ENCODE data around the gene FLT4.

The FLT4 gene

DNA sequence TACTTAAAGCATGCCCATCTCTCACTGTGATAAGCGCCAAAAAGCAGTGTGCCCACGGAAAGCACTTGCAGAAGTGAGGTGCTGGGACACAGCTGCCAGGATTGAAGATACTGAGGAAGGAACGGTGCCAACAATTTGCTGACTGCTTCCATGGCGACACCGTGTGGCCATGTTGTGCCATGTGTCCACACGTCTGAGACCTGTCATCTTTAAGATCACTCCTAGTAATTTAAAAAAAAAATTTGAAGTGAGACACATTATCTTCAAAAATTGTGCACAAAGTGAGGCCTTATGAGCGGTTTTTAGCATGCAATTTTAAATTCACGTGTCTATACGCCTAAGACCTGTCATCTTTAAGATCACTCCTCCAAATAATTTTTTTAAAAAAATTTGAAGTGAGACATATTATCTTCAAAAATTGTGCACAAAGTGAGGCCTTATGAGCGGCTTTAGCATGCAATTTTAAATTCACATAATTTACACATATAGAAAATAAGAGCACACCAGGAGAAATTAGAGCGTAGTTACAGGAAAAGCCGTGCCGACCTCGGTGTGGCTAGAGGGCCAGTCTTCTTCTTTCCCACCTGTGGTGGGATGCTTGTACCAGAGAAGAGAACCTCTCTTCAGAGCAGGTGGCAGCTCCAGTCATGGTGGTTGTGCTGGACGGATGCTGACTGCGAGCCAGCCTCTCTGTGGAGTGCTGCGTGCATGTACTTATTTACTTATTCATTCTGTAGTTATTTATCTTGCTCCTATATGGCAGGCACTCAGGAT is 21.4 kb upstream of the FLT4 start:
- Histone ChIP-seq H3K9me3 (no peaks in the 10 kb centered on the region), H3K27me3 (peaks cover 51% of the 10 kb centered on the region), H3K4me1 (ENCODE audit: control insufficient read depth in 1 of 2, insufficient read depth in 1 of 2, low read depth in 1 of 2, low read length in 1 of 2) (no peaks in the 10 kb centered on the region), H3K4me3 (ENCODE audit: low read depth in 1 of 2, low read length in 1 of 2) (no peak overlapping the region), H3K36me3 (no peaks in the 10 kb centered on the region), H3K27ac (no peak overlapping the region)
- TF ChIP-seq, protein P1, sequence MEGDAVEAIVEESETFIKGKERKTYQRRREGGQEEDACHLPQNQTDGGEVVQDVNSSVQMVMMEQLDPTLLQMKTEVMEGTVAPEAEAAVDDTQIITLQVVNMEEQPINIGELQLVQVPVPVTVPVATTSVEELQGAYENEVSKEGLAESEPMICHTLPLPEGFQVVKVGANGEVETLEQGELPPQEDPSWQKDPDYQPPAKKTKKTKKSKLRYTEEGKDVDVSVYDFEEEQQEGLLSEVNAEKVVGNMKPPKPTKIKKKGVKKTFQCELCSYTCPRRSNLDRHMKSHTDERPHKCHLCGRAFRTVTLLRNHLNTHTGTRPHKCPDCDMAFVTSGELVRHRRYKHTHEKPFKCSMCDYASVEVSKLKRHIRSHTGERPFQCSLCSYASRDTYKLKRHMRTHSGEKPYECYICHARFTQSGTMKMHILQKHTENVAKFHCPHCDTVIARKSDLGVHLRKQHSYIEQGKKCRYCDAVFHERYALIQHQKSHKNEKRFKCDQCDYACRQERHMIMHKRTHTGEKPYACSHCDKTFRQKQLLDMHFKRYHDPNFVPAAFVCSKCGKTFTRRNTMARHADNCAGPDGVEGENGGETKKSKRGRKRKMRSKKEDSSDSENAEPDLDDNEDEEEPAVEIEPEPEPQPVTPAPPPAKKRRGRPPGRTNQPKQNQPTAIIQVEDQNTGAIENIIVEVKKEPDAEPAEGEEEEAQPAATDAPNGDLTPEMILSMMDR (IDR thresholded peaks at IDR 0.05): no peak

DNA sequence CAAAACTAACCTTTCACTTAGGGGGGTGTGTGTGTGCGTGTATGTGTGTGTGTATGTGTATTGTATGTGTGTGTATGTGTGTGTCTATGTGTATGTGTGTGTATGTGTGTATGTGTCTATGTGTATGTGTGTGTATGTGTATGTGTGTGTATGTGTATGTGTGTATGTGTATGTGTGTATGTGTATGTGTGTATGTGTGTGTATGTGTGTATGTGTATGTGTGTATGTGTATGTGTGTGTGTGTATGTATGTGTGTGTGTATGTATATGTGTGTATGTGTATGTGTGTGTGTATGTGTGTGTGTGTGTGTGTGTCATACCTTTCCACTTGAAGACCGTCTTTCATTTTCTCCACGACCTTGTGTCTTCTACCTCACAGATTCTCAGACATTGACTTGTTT is 20.8 kb upstream of the FLT4 start:
- TF ChIP-seq, protein P1 (IDR thresholded peaks at IDR 0.05): no peak
- no peak overlapping the region for H3K4me3 ChIP-seq (ENCODE audit: low read depth in 1 of 2, low read length in 1 of 2)

GRCh38 chr5:180669661-180670060 is 20.3 kb upstream of the FLT4 start:
- TF ChIP-seq, protein P1 (IDR thresholded peaks at IDR 0.05): no peak
- no peaks in the 10 kb centered on the region for H3K9me3 ChIP-seq
- peaks cover 40% of the 10 kb centered on the region for H3K27me3 ChIP-seq
- H3K4me1 ChIP-seq (ENCODE audit: control insufficient read depth in 1 of 2, insufficient read depth in 1 of 2, low read depth in 1 of 2, low read length in 1 of 2): no peaks in the 10 kb centered on the region
- no peak overlapping the region for H3K27ac ChIP-seq
- no peak overlapping the region for H3K4me3 ChIP-seq (ENCODE audit: low read depth in 1 of 2, low read length in 1 of 2)
- H3K36me3 ChIP-seq: no peaks in the 10 kb centered on the region

More for the DNA sequence above, 20.8 kb upstream of the FLT4 start:
- Histone ChIP-seq H3K4me1 (ENCODE audit: control insufficient read depth in 1 of 2, insufficient read depth in 1 of 2, low read depth in 1 of 2, low read length in 1 of 2) (no peaks in the 10 kb centered on the region), H3K27ac (no peak overlapping the region), H3K27me3 (peaks cover 45% of the 10 kb centered on the region), H3K9me3 (no peaks in the 10 kb centered on the region), H3K36me3 (no peaks in the 10 kb centered on the region)

DNA sequence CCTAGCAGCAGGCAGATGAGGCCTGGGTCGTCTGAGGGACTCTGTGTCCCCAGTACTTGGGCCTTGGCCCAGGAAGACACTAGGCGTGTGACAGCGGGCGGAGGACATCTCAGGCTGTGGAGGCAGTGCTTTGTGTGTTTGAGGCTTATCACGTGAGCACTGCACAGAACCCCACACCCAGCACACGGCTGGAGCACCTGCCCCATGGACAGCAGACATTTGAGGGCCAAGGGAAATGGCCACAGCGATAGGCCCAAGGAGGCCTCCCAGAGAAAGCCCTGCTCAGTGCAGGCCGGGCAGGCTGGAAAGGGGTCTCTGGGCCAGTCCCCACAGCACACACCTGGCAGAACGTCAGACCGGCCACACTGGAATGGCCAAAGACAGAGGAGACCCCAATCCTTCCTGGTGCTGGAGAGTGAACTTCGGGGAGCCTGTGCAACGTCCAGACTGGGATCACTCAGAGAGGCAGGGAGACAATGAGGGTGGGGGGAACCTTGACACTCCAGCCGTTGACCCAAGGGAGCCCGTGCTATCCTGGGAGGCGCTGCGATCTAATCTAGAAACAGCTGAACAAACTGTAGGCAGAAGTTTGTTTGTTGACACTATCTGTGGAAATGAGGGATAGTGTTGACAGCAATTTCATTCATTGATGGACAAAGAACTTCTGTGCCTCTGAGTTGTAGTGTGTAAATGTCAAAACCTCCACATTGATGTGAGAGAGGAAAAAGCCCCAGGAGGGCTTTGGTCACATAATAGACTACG is 19.6 kb upstream of the FLT4 start:
- Histone ChIP-seq H3K4me3 (ENCODE audit: low read depth in 1 of 2, low read length in 1 of 2) (no peak overlapping the region), H3K36me3 (no peaks in the 10 kb centered on the region), H3K27ac (no peak overlapping the region), H3K9me3 (no peaks in the 10 kb centered on the region), H3K4me1 (ENCODE audit: control insufficient read depth in 1 of 2, insufficient read depth in 1 of 2, low read depth in 1 of 2, low read length in 1 of 2) (no peaks in the 10 kb centered on the region), H3K27me3 (peaks cover 33% of the 10 kb centered on the region)
- TF ChIP-seq, protein P1 (IDR thresholded peaks at IDR 0.05): no peak

DNA sequence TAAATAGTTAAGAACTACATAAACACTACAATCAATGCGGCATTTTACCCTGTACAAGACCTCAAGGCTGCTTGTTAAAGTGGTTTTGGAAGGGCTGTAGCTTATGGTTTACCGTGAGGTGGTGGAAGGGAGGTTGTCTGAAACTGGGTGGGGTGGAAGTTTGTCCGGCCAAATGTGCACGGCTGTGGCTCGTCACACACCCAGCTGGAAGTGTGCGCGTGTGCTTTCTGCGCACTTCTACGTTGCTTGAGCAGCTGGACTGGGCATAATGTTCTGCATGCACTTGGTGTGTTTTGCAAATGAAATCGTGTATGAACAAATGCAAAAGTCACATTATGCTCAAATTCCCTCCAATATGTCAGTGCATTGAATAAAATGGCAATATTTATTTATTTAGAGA is 17.4 kb upstream of the FLT4 start:
- H3K4me3 ChIP-seq (ENCODE audit: low read depth in 1 of 2, low read length in 1 of 2): no peak overlapping the region

More for the DNA sequence above, 17.4 kb upstream of the FLT4 start:
- Histone ChIP-seq H3K4me1 (ENCODE audit: control insufficient read depth in 1 of 2, insufficient read depth in 1 of 2, low read depth in 1 of 2, low read length in 1 of 2) (no peaks in the 10 kb centered on the region), H3K36me3 (no peaks in the 10 kb centered on the region), H3K27ac (no peak overlapping the region), H3K27me3 (peaks cover 17% of the 10 kb centered on the region), H3K9me3 (no peaks in the 10 kb centered on the region)
- TF ChIP-seq, protein P1 (IDR thresholded peaks at IDR 0.05): no peak
